GM18502 (cell line): ENCODE measurements around the gene FAM24B.
"Not testable (repeated sequence)": the region's sequence is repeated elsewhere in the genome, so short reads cannot be mapped to it uniquely, and the experiment has no call there.

ENCODE experiments used
- ATAC-seq: cut with Tn5 transposase; IDR thresholded peaks from one replicate; pipeline ENCODE4 v1.9.1; 2021; ENCODE audit warnings: mild to moderate bottlenecking; ENCODE audit not compliant: unreplicated experiment, poor library complexity

FAM24B gene, protein sequence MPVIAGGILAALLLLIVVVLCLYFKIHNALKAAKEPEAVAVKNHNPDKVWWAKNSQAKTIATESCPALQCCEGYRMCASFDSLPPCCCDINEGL

DNA sequence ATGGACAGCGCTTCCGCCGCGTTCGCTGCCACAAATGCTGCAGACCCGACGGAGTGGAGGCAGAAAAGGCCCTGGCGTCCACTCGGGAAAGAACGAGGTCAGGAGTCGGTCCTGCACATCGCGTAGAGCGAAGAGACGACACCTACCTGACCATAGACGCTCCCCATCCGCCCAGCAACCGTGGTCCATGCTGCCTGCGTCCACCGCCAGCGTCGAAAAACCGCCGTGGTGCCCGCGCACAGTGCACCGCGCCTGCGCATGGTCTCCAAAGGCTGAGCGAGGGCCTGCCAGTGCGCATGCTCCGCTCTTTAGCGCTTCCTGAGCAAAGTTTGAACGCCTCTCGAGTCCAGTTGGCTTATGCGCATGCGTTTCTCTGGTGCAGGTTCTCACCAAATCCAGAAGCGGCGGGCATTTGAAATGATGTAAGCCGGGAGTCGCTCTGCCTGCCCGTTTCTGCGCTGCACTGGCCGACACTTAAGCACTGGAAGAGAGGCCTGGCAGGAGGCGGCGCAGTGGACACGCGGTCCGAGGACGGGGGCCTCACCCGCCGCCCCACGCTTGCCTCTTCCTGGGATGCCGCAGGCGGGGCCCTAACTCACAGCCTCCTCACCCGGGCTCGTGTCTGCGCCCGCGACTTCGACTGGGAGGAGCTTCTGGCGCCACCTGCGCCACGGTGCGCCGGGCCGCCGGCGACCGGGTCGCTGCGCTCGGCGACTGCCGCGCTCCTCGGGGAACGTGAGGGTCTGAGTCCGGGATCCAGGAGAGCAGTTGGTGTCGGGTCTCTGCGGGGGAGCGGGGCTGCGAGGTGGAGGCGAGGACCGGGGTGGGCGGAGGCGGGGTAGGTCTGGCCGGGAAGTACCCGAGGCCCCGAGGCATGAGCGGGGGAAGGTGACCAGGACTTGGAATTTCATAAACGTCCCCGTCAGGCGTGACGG is at the start of gene FAM24B:
TSS of gene FAM24B (minus strand) at position 243 of the 935 bp plus-strand sequence. CDS start 29,066 bp downstream, outside the sequence.
- peak; percentile 80 for ATAC-seq

DNA sequence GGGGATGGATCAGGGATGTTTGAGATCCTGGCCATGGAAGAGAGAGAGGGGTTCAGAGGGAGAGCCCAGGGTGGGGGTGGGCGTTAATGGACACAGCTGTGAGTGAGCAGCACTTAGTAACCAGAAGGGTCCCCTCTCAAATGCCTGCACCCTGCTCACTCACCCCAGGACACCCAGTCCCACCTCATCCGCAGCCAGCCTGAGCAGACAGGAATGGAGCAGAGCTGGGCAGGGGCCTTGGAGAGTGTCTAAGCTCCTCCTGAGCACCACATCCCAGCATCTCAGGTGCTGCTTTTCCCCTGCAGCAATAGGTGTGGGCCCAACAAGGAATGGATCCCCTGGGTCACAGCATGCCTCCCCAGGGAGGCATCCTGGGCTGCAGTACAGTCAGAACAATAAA is 36.3 kb upstream of the FAM24B start:
- ATAC-seq: no peak

DNA sequence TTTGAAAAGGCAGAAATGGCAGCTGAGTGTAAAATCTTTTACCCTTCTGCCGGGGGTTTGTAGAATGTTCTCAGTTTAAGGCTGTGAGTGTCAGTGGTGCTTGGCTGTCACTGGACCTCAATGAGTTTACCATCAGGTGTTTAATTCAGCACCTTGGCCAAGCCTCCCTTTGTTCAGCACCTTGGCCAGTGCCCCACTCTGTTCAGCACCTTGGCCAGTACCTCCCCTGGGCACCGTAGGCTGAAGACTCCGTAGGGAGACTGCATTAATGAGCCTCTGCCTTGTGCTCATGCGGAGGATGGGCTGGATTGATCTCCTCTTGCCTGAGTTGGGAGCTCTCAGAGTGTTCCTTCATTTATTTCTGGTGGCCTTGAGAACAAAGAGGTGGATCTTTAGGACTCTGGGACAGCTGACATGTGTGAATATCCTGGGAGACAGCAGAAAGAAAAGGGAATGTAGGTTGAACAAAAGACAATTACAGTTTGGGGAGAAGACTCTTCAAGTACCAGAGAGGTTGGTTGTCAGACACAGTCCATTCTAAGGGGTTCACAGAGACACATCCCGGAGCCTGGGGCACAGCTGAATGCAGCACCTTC is 32.6 kb upstream of the FAM24B start:
- ATAC-seq: no peak

GRCh38 chr10:122910310-122910709 is 30.9 kb upstream of the FAM24B start, which contains the start of gene FAM24A:
FAM24A (plus strand) TSS chr10:122910610; CDS start chr10:122911635, 1,025 bp downstream.
- ATAC-seq: no peak

DNA sequence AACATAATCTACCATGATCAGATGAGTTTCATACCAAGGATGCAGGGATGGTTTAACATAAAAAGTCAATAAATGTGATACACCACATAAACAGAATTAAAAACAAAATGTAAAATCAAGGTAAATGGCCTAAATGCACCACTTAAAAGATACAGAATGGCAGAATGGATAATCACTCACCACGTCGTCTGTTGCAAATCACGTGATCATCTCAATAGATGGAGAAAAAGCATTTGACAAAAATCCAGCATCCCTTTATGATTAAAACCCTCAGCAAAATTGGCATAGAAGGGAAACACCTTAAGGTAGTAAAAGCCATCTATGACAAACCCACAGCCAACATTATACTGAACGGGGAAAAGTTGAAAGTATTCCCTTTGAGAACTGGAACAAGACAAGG is 24.5 kb upstream of the FAM24B start:
- not testable (repeated sequence) for ATAC-seq

DNA sequence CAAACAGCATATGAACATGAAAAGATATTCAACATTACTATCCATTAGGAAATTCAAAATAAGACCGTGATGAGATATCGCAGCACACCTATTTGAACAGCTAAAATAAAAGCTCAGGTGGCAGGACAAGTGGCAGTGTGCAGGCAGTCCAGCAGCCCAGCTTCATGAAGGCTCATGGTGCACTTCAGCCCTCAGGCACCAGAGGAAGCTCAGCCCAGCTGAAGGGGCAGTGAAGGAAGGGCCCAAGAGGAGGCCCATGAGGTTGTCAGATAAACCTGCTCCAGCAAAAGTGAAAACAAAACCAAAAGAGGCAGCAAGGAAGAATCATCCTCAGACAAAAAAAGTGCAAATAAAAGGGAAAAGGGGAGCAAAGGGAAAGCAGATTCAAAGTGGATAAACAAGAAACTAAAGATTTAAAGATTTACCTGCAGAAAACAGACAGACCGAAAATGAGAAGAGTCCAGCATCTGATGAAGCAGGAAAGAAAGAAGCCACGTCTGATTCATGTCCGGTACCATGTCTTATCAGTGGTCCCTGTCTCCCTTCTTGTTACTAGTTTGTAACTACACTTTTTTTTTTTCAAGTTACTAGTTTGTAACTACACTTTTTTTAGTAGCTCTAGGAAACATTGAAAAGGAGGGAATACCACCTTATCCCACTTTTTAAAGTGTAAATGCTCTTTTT is 15.0 kb upstream of the FAM24B start:
- no peak for ATAC-seq

DNA sequence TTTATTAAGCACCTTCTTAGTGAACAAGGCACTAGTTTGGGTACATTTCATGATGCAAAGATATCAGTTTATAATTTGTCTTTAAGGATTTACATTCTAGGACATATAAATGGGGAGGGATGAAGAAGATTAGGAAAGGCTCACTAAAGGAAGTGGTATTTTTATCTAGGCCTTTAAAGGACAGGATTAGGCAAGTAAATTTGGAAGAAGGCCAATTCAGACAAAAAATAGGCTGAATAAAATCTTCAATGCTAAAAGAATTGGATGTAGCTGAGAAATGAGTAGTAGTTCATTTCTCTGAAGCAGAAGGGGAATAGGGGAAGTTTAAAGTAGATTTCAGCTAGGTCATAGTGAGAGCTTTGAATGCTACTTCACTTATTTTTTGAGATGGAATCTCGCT is 4.8 kb upstream of the FAM24B start:
- ATAC-seq: no peak

DNA sequence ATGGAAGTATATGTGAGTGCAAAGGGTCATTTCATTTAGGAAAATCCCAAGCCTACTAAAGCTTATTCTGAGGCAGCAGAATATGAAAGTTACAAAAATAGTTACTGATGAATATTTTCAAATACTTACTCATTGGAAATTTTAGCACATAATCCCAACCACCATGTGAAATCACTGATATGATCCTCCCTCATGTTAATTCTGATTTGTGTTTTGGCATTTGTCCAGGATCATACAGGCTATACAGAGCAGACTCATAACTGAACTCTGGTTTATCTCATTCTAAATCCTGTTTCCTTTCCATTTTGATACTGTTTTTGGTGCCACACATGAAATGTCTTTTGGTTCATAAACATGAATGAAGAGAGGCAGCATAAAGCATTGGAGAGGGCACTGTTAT is 3.4 kb upstream of the FAM24B start:
- no peak for ATAC-seq

GRCh38 chr10:122878799-122879338 is 512 bp downstream of the FAM24B start:
- peak; percentile 23 for ATAC-seq

DNA sequence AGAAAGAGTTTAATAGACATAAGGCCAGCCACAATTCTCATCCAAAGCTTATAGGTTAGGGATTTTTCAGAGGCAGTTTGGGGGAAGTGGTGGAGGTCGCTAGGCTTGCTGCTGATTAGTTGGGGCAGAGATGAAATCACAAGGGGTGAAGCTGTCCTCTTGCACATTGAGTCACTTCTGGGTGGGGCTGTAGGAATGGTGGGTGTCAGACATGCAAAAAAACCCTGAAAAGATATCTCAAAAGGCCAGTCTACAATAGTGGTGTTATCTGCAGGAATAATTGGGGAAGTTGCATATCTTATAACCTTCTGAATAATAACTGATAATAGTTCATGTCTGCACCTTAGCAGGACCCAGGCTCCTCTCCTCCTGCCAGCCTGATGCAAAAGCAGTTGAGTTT is 2.1 kb downstream of the FAM24B start:
- ATAC-seq: no peak

GRCh38 chr10:122876467-122876855 is 2.9 kb downstream of the FAM24B start:
- ATAC-seq: no peak

- ATAC-seq: no peak
Measured at GRCh38 chr10:122875843-122876466, 3.4 kb downstream of the FAM24B start.

DNA sequence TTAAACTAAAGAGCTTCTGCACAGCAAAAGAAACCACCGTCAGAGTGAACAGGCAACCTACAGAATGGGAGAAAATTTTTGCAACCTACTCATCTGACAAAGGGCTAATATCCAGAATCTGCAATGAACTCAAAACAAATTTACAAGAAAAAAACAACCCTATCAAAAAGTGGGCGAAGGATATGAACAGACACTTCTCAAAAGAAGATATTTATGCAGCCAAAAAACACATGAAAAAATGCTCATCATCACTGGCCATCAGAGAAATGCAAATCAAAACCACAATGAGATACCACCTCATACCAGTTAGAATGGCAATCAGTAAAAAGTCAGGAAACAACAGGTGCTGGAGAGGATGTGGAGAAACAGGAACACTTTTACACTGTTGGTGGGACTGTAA is 7.4 kb downstream of the FAM24B start:
- ATAC-seq: not testable (repeated sequence)

GRCh38 chr10:122868768-122869167 is 10.6 kb downstream of the FAM24B start:
- not testable (repeated sequence) for ATAC-seq

- not testable (repeated sequence) for ATAC-seq
Measured at GRCh38 chr10:122866757-122867482, 12.5 kb downstream of the FAM24B start.

GRCh38 chr10:122864901-122865300 is 14.5 kb downstream of the FAM24B start:
- no peak for ATAC-seq

GRCh38 chr10:122864194-122864592 is 15.2 kb downstream of the FAM24B start:
- no peak for ATAC-seq

DNA sequence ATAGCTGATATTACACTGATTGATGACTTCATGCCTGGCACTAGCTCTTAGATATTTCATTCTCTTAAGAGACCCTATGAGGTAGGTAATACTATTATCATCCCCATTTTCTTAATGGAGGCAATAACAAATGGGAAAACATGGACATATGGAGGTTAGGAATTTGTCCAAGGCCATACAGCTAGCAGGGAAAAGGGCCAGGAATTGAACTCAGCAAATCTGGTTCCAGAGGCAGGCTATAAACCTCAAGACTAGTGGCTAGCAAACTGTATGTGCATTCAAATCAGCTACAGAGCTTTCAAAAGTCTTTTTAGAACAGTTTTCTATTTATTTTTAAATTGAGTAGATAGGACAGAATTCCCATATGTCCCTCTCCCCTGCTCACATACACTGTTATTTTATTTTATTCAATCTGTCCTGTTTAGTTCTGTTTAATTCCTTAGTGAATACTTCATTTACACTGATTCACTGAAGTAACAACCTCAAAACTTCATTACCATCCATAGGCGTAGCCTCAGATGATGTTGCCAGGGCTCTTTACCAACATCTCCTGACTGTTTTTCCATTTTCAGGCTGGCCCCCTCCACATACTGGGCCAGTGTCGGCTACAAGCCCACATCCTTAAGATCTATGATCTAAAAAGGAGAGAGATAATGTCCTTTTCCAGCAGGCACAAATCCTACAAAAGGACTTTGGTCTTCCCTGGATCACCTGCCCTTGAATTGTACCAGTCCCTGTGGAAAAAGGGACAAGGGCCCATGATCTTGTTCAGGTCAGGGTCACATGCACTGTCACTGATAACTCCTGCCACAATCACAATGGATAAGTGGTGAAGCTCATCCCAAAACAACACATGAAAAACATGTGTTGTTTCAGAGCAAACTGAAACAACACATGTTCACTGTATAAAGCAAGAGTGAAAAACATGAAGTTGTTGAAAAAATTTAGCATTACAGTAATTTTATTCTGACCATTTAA is 15.9 kb downstream of the FAM24B start:
- ATAC-seq: no peak
